Fibroblast of mammary gland (primary cell): Measurements from ENCODE around the gene MEGF9.

Source experiments
- DNase-seq: peaks from one replicate; pipeline ENCODE4 v3.0.0-alpha.2; 2010; ENCODE audit warnings: low read depth
- H3K4me3 ChIP-seq: 2 replicates; pipeline ENCODE4 v1.5.1; 2011; ENCODE audit warnings: low read depth, mild to moderate bottlenecking, low read length, moderate library complexity; ENCODE audit not compliant: control insufficient read depth
- TF ChIP-seq, protein P1 (sequence below): conservative IDR thresholded peaks from 2 replicates; pipeline ENCODE4 v1.5.1; 2011; ENCODE audit warnings: low read depth, low read length, inconsistent platforms; ENCODE audit not compliant: control insufficient read depth, insufficient read depth

Gene MEGF9

GRCh38 chr9:120668399-120668798 is 45.9 kb downstream of the MEGF9 start:
- peak; percentile 6 for DNase-seq
- H3K4me3 ChIP-seq, result no peak overlapping the region
- TF ChIP-seq, protein P1, sequence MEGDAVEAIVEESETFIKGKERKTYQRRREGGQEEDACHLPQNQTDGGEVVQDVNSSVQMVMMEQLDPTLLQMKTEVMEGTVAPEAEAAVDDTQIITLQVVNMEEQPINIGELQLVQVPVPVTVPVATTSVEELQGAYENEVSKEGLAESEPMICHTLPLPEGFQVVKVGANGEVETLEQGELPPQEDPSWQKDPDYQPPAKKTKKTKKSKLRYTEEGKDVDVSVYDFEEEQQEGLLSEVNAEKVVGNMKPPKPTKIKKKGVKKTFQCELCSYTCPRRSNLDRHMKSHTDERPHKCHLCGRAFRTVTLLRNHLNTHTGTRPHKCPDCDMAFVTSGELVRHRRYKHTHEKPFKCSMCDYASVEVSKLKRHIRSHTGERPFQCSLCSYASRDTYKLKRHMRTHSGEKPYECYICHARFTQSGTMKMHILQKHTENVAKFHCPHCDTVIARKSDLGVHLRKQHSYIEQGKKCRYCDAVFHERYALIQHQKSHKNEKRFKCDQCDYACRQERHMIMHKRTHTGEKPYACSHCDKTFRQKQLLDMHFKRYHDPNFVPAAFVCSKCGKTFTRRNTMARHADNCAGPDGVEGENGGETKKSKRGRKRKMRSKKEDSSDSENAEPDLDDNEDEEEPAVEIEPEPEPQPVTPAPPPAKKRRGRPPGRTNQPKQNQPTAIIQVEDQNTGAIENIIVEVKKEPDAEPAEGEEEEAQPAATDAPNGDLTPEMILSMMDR, result no peak

DNA sequence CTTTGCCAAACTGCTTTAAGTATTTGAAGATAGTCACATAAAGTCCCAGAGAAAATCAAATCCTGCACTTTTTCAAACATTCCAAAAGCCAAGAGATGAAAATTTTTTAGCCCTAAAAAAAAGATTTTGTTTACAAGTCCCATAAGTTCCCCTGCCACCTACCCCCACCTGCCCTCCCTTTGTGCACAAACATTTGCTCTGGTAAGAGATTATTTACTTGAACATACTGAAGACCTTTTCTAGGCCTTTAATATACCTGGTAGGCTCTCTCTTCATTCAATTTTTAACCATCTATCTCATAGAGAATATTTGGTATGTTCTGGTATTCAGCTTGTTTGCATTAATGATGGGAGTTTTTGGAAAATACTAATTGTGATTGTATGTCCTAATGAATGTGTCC is 50.3 kb downstream of the MEGF9 start:
- no peak overlapping the region for H3K4me3 ChIP-seq
- DNase-seq, result no peak
- TF ChIP-seq, protein P1, result no peak

DNA sequence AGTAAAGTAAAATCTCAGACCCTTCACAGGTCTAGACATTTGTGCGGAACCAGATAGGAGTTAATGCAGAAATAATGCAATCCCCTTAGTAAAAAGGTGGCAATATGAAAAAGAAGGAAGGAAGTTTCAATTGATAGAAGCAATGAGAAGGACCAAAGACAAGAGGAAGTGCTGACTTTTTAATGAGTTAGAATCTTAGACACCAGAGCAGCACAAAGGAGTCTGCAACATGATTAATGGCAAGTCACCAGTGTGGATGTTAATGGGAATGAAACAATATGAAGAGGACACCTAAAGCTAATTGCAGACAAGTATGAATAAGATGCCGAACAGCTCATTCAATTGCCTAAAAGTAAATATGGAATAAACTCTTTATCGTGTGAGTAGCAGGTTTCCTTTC is 50.9 kb downstream of the MEGF9 start:
- TF ChIP-seq, protein P1, result no peak
- no peak overlapping the region for H3K4me3 ChIP-seq
- DNase-seq, result no peak

DNA sequence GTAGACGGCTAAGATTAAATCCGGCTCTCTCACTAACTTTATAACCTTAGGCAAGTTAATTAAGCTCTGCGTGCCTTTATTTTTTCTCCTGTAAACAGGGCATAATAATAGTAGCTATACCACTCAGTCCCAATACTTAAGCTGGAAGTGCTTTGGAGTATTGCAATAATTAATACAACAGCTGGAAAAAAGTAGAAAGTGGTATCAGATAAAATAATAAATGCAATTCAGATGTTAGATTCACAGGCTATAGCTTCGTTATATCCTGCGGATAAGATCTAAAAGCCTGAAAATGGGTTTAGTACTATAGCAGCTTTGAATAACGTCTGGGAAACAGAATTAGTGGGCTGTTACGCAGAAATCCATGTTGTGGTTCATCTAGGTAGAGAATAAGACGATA is 51.8 kb downstream of the MEGF9 start:
- TF ChIP-seq, protein P1, result no peak
- no peak for DNase-seq

GRCh38 chr9:120659676-120660075 is 54.6 kb downstream of the MEGF9 start:
- TF ChIP-seq, protein P1, result no peak
- DNase-seq, result no peak
- no peak overlapping the region for H3K4me3 ChIP-seq

More for the DNA sequence above, 51.8 kb downstream of the MEGF9 start:
- no peak overlapping the region for H3K4me3 ChIP-seq

DNA sequence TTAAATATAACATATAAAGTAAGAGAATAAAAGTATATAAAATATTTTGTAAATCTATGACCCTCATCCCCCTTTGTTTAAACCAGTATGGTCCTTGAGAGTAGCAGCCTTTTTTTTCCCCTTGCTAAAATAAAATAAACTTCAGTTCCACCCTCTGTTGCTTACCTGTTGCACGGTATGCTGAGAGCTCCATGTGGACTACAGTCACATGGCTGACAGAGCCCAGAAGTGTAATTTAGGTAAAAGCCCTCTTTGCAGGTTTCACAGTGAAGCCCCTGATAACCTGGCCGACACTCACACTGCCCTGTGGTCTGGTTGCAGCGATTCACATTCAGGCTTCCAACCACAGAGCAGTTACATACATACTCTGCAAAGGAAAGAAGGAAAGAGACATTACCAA is 55.1 kb downstream of the MEGF9 start:
- no peak overlapping the region for H3K4me3 ChIP-seq
- TF ChIP-seq, protein P1, result no peak
- DNase-seq, result no peak

GRCh38 chr9:120655005-120655622 is 59.2 kb downstream of the MEGF9 start:
- peak; percentile 45 for DNase-seq
- H3K4me3 ChIP-seq, result no peak overlapping the region
- TF ChIP-seq, protein P1, result no peak
